GM19043 (cell line): ENCODE data around the gene BNIP1.
"Not testable (repeated sequence)": the region's sequence is repeated elsewhere in the genome, so short reads cannot be mapped to it uniquely, and the experiment has no call there.

Source experiments
- ATAC-seq: cut with Tn5 transposase; IDR thresholded peaks from one replicate; pipeline ENCODE4 v1.9.1; 2021; ENCODE audit warnings: low read depth; ENCODE audit not compliant: unreplicated experiment

Gene BNIP1, protein sequence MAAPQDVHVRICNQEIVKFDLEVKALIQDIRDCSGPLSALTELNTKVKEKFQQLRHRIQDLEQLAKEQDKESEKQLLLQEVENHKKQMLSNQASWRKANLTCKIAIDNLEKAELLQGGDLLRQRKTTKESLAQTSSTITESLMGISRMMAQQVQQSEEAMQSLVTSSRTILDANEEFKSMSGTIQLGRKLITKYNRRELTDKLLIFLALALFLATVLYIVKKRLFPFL

GRCh38 chr5:173144200-173145176 is at the start of gene BNIP1:
Gene BNIP1 (plus strand): TSS chr5:173144531. CDS start chr5:173144546, 15 bp downstream.
- ATAC-seq, result peak; percentile 92

DNA sequence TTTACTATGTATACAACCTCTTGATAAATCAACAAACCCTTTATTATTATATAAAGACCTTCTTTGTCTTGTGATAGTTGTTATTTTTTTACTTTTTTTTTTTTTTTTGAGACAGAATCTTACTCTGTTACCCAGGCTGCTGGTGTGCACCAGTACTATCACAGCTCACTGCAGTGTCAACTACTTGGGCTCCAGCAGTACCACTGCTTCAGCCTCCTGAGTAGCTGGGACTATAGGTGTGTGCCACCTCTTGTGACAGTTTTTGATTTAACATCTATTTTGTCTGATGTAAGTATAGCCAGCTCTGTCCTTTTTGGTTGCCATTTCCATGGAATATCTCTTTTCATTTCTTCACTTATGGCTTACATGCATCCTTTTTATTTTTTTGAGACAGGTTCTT is 45.5 kb upstream of the BNIP1 start:
- ATAC-seq, result no peak

- no peak for ATAC-seq
Measured at GRCh38 chr5:173099461-173099860, 44.9 kb upstream of the BNIP1 start.

- no peak for ATAC-seq
Measured at GRCh38 chr5:173101245-173101644, 43.1 kb upstream of the BNIP1 start.

DNA sequence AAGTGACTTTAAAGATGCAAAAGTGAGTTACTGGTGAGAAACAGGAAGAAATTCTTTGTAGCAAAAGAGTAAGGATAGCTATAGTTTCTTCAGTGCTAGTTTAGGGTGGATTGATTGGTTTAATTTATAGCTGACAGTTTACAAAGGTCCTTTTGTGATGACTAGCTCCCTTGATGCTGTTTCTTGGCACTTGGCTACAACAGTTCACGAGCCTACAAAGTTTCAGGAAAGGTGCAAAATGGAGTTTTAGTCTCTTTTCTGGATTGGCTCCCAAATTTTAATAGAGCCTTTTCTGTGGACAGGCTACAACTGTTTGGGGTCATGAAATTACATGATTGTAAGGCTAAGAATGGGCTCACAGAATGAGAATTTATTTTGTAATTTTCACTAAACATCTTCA is 40.9 kb upstream of the BNIP1 start:
- no peak for ATAC-seq

DNA sequence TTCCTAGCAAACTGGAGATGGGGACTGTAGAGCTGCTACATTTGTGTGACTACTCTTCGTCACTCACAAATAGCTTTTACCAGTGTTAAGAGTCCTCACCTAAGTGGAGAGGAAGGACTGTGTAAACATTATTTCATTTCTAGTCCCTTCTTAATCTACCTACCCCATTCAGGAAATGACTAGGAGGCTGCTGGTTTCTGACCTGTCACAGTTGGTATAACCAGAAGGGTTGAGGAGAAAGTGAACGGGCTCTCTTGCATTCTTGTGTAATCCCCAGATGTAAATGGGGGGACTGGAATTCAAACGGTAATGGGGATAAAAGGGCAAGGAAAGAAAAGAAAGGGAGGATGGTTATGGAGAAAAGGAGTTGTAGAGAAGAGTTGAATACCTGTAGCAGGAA is 35.4 kb upstream of the BNIP1 start:
- no peak for ATAC-seq

DNA sequence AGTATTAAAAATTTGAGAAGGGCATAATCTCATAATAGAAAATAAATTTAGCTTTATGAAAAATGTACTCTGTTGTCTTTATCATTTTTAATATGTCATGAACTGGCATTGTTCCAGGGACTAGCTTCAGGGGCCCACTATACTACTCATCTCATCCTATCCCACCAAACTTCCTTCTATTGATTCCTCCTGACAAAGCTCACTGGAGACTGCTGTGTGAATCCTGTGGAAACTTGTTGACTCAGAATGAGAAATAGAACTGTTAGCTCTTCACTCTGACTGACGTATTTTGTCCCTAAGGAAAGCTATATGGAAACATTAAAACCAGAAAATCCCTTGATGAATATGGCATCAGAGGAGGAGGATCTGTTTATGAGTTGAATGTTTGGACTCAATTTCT is 29.8 kb upstream of the BNIP1 start:
- ATAC-seq, result no peak

GRCh38 chr5:173119719-173120118 is 24.6 kb upstream of the BNIP1 start:
- no peak for ATAC-seq

DNA sequence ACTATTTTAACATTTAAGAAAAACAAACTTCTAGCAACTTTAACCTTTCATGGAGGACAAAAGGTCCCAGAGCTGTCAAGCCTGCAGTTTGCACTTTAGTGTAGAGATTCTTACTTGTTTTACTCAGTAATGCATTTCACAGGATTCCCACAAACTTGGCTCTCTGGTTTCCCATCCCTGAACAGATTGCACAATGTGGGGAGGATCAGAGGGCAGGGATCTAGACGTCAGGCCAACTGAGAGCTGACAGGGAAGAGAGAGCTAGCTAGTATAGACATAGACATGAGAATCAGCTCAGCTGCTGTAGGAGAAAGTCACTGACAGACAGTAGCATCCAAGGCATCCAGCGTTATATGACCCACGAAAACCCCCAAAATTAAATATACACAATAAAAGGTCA is 20.9 kb upstream of the BNIP1 start:
- no peak for ATAC-seq

GRCh38 chr5:173132166-173132565 is 12.2 kb upstream of the BNIP1 start:
- not testable (repeated sequence) for ATAC-seq

DNA sequence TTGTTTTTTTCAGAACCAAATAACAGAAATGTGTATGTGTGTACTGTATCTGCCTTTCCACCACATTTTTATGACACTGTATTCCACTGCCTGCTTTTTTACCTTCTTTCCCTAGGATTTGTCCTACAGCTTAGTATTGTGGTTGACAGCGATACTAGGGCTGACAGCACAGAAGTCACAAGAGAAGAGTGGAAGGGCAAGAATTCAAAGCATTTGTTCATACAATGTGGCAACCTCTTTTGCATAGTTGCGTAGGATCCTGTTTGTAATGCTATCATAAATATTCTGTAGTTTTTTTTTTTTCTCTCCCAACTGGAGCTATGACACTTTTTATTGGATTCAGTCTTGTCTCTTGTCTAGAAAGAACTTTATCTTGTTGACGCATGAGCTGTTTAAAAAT is 5.6 kb upstream of the BNIP1 start:
- no peak for ATAC-seq

DNA sequence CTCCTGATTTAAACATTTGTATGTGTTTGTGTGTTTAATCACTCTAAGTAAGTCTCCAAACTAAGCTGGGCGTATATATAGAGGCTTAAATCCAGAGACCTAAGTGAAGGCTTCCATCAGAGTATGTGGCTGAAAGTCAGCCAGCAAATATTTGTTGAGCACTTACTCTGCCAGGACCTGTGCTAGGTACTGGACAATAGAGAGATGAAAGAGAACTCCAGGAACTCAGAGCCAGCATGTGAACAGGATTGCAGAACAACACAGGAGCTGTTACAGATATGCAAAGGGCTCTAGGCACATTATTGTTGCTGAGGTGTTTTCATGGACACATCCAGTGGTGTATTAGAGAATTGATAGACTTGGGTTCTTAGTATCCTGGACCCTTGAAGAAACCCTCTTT is 4.7 kb upstream of the BNIP1 start:
- no peak for ATAC-seq

DNA sequence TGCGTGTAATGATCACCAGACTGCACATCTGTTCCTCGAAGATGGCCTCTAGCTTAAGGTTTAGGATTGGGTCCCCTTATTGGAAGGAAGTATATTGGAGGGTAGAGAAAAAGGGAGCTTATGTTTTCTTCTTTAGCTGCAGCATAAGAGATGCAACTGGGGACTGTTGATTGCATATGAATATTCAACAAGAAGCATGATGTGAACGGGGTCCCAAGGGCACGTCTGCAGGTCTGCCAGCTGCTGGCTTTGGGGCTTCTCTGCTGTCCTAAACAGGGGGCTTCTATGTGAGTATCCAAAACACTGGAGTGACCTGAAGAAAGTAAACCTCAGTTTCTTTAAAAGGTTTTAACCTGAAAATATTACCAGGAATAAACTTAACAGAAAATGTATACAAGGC is 3.6 kb upstream of the BNIP1 start:
- no peak for ATAC-seq

DNA sequence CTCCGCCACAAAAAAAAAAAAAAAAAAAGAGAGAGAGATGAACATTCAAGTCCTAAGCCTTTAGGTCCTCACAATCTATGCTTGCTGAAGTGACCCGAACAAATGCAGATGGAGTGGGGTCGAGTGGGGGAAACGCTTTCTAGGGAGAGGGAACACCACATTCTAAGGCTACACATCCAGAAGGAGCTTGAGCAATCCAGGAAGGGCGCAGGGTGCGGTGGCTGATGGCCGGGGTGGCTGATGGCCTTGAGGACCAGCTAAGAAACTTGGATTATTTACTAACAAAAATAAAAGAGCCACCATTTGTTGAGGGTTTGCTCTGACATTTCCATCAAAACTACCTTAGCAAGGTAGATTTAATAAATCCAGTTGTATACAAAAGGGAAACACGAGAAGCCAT is 764 bp upstream of the BNIP1 start:
- ATAC-seq, result no peak

DNA sequence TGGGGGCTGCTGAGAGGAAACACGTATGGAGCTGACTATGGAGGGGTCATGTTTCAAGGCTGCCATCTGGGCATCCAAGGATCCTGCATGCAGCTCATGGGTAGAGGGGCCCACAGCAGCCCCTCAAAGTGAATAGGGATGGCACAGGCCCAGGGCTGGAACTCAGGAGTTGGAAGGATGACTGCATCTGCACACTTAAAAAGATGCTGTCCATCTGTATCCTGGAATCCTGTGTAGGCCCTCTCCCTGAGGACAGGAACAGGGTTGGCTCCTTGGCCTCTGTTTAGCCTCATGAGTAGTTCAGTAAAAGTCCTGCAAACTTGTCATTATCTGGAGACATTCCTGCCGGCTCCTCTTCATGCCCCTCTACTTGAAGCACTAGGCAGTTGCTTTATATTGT is 4.0 kb downstream of the BNIP1 start:
- no peak for ATAC-seq

DNA sequence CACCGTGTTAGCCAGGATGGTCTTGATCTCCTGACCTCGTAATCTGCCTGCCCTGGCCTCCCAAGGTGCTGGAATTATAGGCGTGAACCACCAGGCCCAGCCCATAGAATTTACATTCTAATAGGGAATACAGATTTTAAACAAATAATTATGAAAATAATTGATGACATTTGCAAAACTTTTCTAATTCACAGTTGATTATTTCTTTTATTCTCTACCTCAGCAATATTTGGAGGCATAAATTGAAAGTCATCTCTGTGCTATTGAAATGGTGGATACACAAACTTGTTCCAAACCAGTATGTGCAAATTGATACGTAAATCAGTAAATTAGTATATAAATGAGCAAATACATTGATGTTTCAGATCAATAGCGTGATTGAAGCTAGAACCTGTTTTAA is 8.2 kb downstream of the BNIP1 start:
- ATAC-seq, result no peak

DNA sequence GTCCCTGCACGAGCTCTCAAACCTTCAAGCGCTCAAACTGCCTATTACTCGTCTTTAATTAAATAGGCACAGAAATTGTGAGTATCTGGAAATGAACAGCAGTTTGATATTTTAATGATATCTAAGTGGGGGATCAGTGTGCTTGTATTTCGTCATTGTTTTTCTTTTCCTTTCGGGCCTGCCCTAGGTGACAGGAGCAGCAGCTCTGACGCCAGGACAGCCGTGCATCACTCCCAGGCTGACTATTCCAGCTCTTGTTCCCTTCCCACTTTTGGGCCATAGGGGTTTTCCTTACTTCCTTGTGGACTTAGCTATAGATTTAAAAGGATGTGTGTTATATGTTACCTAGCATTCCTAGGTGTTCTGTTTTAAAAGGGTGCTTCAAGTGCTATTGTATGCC is 9.5 kb downstream of the BNIP1 start:
- ATAC-seq, result no peak

DNA sequence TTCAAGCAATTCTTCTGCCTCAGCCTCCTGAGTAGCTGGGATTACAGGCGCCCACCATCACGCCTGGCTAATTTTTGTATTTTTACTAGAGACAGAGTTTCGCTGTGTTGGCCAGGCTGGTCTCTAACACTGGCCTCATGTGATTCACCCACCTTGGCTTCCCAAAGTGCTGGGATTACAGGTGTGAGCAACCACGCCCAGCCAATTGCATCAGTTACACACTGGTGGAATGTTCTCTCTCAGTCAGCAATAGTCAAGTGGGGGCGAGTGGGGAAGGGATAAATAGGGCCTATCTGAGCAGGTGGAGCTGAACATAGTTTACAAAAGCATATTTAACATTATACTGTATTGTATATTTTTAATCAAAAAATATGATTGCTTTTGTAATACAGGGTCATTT is 10.3 kb downstream of the BNIP1 start:
- not testable (repeated sequence) for ATAC-seq

- ATAC-seq, result no peak
Measured at GRCh38 chr5:173155912-173156311, 11.6 kb downstream of the BNIP1 start.

- no peak for ATAC-seq
Measured at GRCh38 chr5:173158366-173158765, 14.0 kb downstream of the BNIP1 start.

- ATAC-seq, result no peak
Measured at GRCh38 chr5:173159256-173159655, 14.9 kb downstream of the BNIP1 start.

DNA sequence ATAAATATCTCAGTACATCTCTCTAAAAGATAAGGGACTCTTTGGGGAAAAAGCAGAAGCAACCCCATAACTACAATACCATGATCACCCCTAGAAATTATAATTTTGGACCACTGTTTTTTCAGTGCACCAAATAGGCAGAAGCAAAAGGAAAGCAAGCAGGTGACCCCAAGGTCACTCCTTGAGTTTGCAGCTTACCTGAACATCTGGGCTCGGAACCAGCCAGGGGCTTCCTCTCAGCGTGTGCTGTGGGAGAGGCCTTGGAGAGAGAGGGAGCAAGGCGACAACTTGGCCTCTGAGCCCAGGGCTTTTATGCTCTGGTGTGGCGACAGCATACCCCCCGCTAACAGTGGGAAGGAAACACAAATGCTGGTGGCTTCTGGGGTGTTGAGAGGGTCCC is 16.8 kb downstream of the BNIP1 start:
- no peak for ATAC-seq
